CD4-positive, alpha-beta memory T cell (primary cell): Measurements from ENCODE around the gene TSGA10IP. TPM values are rescaled to one million over a fixed set of nuclear protein-coding genes. Genes with fewer than 3 reads are reported as not detected.

ENCODE experiments used
- CTCF ChIA-PET: fragments of 350-600 bp; sonication (Branson Sonifier 250); formaldehyde crosslinking; loops from one replicate; lab custom pipeline; 2021; ENCODE audit warnings: inconsistent platforms; ENCODE audit not compliant: partially characterized antibody; lab: Charles Lee
- POLR2A ChIA-PET: fragments of 350-600 bp; sonication (Branson Sonifier 250); formaldehyde crosslinking; loops from one replicate; lab custom pipeline; 2021; ENCODE audit not compliant: partially characterized antibody; lab: Charles Lee
- DNase-seq, 5 donors: peaks; one replicate each; pipeline versions ENCODE4 v3.0.0 to v3.0.0-alpha.2; 2020 to 2022; ENCODE audit warnings: mixed read lengths in 1 of 5
- H3K27ac ChIP-seq: one replicate; pipeline ENCODE4 v1.7.0; 2013; ENCODE audit warnings: low read depth, low read length
- H3K27me3 ChIP-seq: 2 replicates; pipeline ENCODE4 v1.7.0; 2013; ENCODE audit warnings: mild to moderate bottlenecking, low read length, moderate library complexity; ENCODE audit not compliant: insufficient read depth
- H3K36me3 ChIP-seq: 2 replicates; pipeline ENCODE4 v1.7.0; 2013; ENCODE audit warnings: mild to moderate bottlenecking, low read length, moderate library complexity; ENCODE audit not compliant: insufficient read depth
- H3K4me1 ChIP-seq: 2 replicates; pipeline ENCODE4 v1.7.0; 2013; ENCODE audit warnings: mild to moderate bottlenecking, low read length, moderate library complexity; ENCODE audit not compliant: insufficient read depth
- H3K4me3 ChIP-seq, 2 donors: one replicate each; pipeline ENCODE4 v1.7.0; 2013; ENCODE audit warnings: low read length in 2 of 2, mild to moderate bottlenecking in 1 of 2
- H3K9me3 ChIP-seq, 2 donors: one replicate each; pipeline ENCODE4 v1.7.0; 2013; ENCODE audit warnings: low read length in 2 of 2, control low read depth in 1 of 2; ENCODE audit not compliant: control insufficient read depth in 1 of 2
- H3K27ac Mint-ChIP-seq, 7 donors: one replicate each; pipeline ENCODE4 v1.8.0; 2020 to 2021; ENCODE audit warnings: mixed read lengths in 7 of 7, mild to moderate bottlenecking in 6 of 7, inconsistent platforms in 3 of 7, moderate library complexity in 3 of 7
- H3K27me3 Mint-ChIP-seq, 2 donors: one replicate each; pipeline ENCODE4 v1.8.0; 2020 to 2021; ENCODE audit warnings: mixed read lengths in 2 of 2
- H3K36me3 Mint-ChIP-seq, 2 donors: one replicate each; pipeline ENCODE4 v1.8.0; 2020 to 2021; ENCODE audit warnings: mixed read lengths in 2 of 2, inconsistent platforms in 1 of 2, mild to moderate bottlenecking in 1 of 2
- H3K4me1 Mint-ChIP-seq, 4 donors: one replicate each; pipeline ENCODE4 v1.8.0; 2020 to 2021; ENCODE audit warnings: mixed read lengths in 4 of 4, mild to moderate bottlenecking in 1 of 4
- H3K4me3 Mint-ChIP-seq, 8 donors: one replicate each; pipeline ENCODE4 v1.8.0; 2020 to 2021; ENCODE audit warnings: mixed read lengths in 8 of 8, mild to moderate bottlenecking in 7 of 8, moderate library complexity in 6 of 8, inconsistent platforms in 3 of 8
- H3K9me3 Mint-ChIP-seq, 8 donors: one replicate each; pipeline ENCODE4 v1.8.0; 2020 to 2021; ENCODE audit warnings: mixed read lengths in 8 of 8, mild to moderate bottlenecking in 5 of 8, inconsistent platforms in 3 of 8, moderate library complexity in 1 of 8
- intact Hi-C: fragments of 100-400 bp; cut with micrococcal nuclease; formaldehyde crosslinking; loops from one replicate; pipeline ENCODE4 v1.15.1; 2023
- polyA plus RNA-seq, 2 donors: library from polyadenylated mRNA; unstranded; fragments of 300-500 nt; fragmentation: Illumina TruSeq; gene quantifications; one replicate each; pipeline ENCODE4 v1.2.3, GENCODE V29; 2021
- total RNA-seq, 2 experiments: library from RNA; stranded (reverse); gene quantifications; one replicate each; pipeline ENCODE4 v1.2.3, GENCODE V29; 2021

TSGA10IP gene
- total and polyA plus RNA-seq, 4 experiments from 2014 or later = not detected

DNA sequence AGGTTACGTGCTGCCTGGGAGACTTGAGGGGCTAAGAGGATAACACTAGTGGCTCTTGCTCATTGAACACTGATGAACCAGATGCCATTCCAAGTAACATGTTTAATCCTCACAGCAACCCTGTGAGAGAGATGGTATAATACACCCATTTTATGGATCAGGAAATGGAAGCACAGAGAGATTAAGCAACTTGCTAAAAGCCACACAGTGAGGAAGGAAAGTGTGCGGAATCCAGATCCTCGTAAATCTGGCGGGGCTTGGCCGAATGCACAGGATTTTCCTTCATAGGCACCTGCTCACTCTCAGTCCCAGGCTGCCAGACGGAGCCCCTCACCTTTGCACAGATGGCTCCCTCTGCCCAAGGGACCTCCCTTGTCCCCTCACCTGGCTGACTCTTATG, 37.4 kb upstream of the TSGA10IP start:
- CTCF ChIA-PET = no interaction called here
- intact Hi-C loops = no loop called here
- POLR2A ChIA-PET = interaction anchor here (1.0 to 1.6 kb wide), 2 partner anchors 11 to 74 kb away, joined by 3 to 4 read pairs; partner anchors contain the start of genes C11orf68 and DRAP1

DNA sequence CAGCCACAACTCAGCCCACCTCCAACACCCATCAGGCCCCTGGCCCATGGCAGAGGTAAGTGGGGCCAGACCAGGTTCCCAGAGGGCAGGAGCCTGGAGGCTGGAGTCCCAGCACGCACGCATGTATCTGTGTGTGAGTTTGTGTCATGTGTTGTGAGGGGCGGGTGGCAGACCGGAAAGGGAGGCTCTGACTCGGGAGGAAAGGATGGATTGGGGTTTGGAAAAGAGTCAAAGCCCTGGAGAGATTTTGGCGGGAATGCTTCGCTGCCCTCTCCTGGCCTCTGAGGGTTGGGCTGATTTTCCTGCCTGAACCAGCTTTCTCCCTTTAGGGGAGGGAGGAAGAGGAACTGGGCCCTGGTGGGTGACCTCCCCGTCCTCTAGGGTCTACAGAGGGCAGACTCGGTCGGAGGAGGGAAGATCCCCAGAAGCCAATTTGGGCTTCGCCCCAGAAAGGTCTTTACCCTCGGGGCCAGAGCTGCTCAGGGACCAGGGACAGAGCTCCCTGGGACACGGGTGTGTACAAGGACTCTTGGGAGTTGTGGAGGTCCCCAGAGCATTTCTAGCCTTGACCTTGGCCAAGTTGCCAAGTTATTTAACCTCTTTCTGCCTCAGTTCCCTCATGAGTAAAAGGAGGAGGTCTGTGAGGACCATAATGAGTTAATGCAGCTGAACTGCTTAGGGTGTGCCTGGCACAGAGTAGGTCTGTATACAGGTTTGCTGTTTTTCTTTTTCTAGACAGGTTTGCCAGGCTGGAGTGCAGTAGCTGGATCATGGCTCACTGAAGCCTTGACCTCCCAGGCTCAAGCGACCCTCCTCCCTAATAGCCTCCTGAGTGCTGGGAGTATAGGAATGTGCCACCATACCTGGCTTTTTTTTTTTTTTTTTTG, 33.4 kb upstream of the TSGA10IP start:
- Histone ChIP-seq H3K4me1 (peaks cover 12% of the 10 kb centered on the region), H3K27me3 (no peaks in the 10 kb centered on the region), H3K9me3 (no peaks in the 10 kb centered on the region), H3K27ac (no peak overlapping the region), H3K36me3 (no peaks in the 10 kb centered on the region), H3K4me3 (no peak overlapping the region)
- H3K4me3 Mint-ChIP-seq = no peak overlapping the region
- H3K27me3 Mint-ChIP-seq = peaks cover 3 to 7% of the 10 kb centered on the region in 2 donors
- no peak overlapping the region for H3K27ac Mint-ChIP-seq
- H3K9me3 Mint-ChIP-seq = no peaks in the 10 kb centered on the region
- H3K36me3 Mint-ChIP-seq = peaks cover 0 to 5% of the 10 kb centered on the region in 2 donors
- intact Hi-C loops = no loop called here
- H3K4me1 Mint-ChIP-seq = peaks cover 11 to 30% (median 20%) of the 10 kb centered on the region in 4 donors
- CTCF ChIA-PET = interaction anchor here (1.6 to 3.0 kb wide), 3 partner anchors 21 to 27 kb away, joined by 9 to 13 read pairs (median 11); partner anchors contain the start of genes CCDC85B and FIBP
- POLR2A ChIA-PET = interaction anchor here (1.3 kb wide), 1 partner anchor 22 kb away, joined by 7 read pairs; the partner anchor contains the start of gene CCDC85B
- no peak for DNase-seq

More for the DNA sequence above, 37.4 kb upstream of the TSGA10IP start:
- Mint-ChIP-seq H3K36me3 (no peaks in the 10 kb centered on the region), H3K9me3 (no peaks in the 10 kb centered on the region), H3K4me1 (peaks cover 2 to 6% (median 5%) of the 10 kb centered on the region in 4 donors), H3K27ac (no peak overlapping the region), H3K27me3 (peaks cover 3 to 7% of the 10 kb centered on the region in 2 donors), H3K4me3 (no peak overlapping the region)
- Histone ChIP-seq H3K27me3 (no peaks in the 10 kb centered on the region), H3K9me3 (no peaks in the 10 kb centered on the region), H3K4me1 (no peaks in the 10 kb centered on the region), H3K4me3 (no peak overlapping the region), H3K36me3 (no peaks in the 10 kb centered on the region), H3K27ac (no peak overlapping the region)
- no peak for DNase-seq

DNA sequence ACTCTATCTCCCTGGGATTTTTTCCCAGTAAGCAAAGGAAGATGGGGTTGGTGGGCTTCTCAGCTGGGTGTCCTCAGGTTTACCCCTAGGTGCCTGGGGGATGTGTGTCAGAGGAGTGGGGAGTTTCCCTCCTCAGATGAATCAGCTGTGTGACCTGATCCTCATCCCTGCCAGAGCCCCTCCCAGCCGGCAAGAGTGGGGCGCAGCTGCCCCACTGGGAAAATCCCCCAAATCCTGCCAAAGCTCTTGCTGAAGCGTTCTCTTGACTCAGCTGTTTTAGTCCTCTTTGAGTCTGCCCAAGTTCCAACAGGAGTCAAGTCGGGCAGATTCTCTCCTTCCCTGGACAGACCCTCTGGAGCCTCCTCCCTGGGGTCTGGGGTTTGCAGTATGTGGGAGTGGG, 32.4 kb upstream of the TSGA10IP start:
- ChIA-PET CTCF (interaction anchor here (3.0 kb wide), 2 partner anchors 22 to 28 kb away, joined by 11 to 13 read pairs; partner anchors contain the start of gene CCDC85B), POLR2A (interaction anchor here (1.3 kb wide), 1 partner anchor 23 kb away, joined by 7 read pairs; the partner anchor contains the start of gene CCDC85B)
- DNase-seq = no peak
- Histone ChIP-seq H3K4me1 (peaks cover 21% of the 10 kb centered on the region), H3K27me3 (no peaks in the 10 kb centered on the region), H3K9me3 (no peaks in the 10 kb centered on the region), H3K36me3 (no peaks in the 10 kb centered on the region), H3K4me3 (no peak overlapping the region), H3K27ac (no peak overlapping the region)
- Mint-ChIP-seq H3K4me1 (peaks cover 15 to 39% (median 24%) of the 10 kb centered on the region in 4 donors), H3K9me3 (no peaks in the 10 kb centered on the region), H3K4me3 (no peak overlapping the region), H3K27me3 (peaks cover 3 to 7% of the 10 kb centered on the region in 2 donors), H3K36me3 (peaks cover 0 to 5% of the 10 kb centered on the region in 2 donors), H3K27ac (no peak overlapping the region)
- intact Hi-C loops = no loop called here

DNA sequence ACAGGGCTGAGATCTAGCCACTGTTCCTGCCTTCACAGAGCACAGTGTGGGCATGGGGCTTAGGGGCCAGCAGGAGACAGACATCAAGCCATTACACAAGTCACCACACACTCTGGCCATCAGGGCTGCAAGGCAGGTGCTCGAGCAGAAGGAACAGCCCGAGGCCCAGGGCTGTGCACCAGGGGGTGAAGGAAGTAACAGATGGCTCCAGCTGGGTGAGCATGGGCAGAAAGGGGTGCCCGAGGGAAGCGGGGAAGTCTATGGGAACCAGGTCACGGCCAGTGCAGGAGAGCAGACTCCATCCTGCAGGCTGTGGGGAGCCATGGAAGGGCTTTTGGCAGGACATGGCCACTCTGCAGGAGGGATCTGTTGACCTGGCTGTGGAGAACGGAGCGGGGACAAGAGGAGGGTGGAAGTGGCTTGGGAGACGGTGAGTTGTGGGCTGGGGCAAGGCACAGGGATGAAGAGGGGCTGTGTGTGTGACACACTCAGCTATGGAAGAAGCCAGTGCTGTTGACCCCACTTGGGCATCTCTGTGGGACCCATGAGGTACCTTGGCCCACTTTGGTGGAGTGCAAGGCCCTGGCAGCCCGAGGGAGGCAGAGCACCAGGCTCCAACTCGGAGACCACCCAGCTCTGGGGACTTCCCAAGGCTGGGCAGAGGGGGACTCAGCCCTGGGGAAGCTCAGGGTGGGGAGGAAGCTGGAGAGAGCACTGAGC, 30.0 kb upstream of the TSGA10IP start:
- peaks cover 0 to 17% of the 10 kb centered on the region in 2 donors for H3K36me3 Mint-ChIP-seq
- H3K27me3 Mint-ChIP-seq = no peaks in the 10 kb centered on the region
- Histone ChIP-seq H3K9me3 (no peaks in the 10 kb centered on the region), H3K4me3 (no peak overlapping the region), H3K36me3 (no peaks in the 10 kb centered on the region), H3K27ac (no peak overlapping the region), H3K27me3 (no peaks in the 10 kb centered on the region), H3K4me1 (peaks cover 30% of the 10 kb centered on the region)
- H3K4me3 Mint-ChIP-seq = peak overlapping the region in 1 of 8 donors; percentile 25
- ChIA-PET POLR2A (interaction anchor here (0.6 to 1.6 kb wide), 9 partner anchors 13 to 56 kb away, joined by 3 to 8 read pairs (median 4); partner anchors contain the start of genes CCDC85B, FIBP and FOSL1), CTCF (interaction anchor here (1.3 kb wide), 1 partner anchor 31 kb away, joined by 3 read pairs; no protein-coding TSS in a partner anchor)
- no peak for DNase-seq
- H3K4me1 Mint-ChIP-seq = peaks cover 11 to 45% (median 27%) of the 10 kb centered on the region in 4 donors
- intact Hi-C loops = no loop called here
- H3K9me3 Mint-ChIP-seq = no peaks in the 10 kb centered on the region
- H3K27ac Mint-ChIP-seq = peak overlapping the region in 3 of 7 donors; percentile 32 to 73 (median 40)

DNA sequence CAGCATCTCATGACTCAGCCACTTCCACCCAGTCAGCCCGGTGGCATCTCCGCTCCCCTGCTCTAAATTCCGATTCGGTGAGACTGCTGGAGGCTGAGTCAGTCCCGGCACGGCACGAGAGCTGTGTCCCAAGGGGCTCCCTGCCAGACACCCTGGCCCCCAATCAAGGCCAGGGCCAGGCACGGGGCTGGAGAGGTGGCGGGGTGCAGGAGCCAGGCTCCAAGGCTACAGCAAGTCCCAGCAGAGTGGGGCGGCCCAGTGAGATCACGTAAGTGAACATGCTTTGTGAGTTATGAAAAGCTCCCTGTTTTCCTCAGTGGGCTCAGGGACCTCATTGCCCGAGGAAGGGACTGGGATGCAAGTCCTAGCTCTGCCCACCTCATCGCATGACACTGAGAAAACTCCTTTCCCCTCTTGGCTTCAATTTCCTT, 29.4 kb upstream of the TSGA10IP start:
- H3K9me3 Mint-ChIP-seq = no peaks in the 10 kb centered on the region
- intact Hi-C loops = no loop called here
- Histone ChIP-seq H3K4me1 (peaks cover 35% of the 10 kb centered on the region), H3K27me3 (no peaks in the 10 kb centered on the region), H3K4me3 (no peak overlapping the region), H3K27ac (no peak overlapping the region), H3K36me3 (no peaks in the 10 kb centered on the region), H3K9me3 (no peaks in the 10 kb centered on the region)
- no peak for DNase-seq
- CTCF ChIA-PET = interaction anchor here (1.3 kb wide), 1 partner anchor 31 kb away, joined by 3 read pairs; no protein-coding TSS in a partner anchor
- no peak overlapping the region for H3K4me3 Mint-ChIP-seq
- H3K27ac Mint-ChIP-seq = peak overlapping the region in 1 of 7 donors; percentile 93
- POLR2A ChIA-PET = interaction anchor here (0.8 to 1.6 kb wide), 8 partner anchors 15 to 56 kb away, joined by 3 to 8 read pairs (median 4); partner anchors contain the start of genes CCDC85B, FIBP and FOSL1
- no peaks in the 10 kb centered on the region for H3K27me3 Mint-ChIP-seq
- H3K4me1 Mint-ChIP-seq = peaks cover 13 to 50% (median 28%) of the 10 kb centered on the region in 4 donors
- peaks cover 0 to 17% of the 10 kb centered on the region in 2 donors for H3K36me3 Mint-ChIP-seq

DNA sequence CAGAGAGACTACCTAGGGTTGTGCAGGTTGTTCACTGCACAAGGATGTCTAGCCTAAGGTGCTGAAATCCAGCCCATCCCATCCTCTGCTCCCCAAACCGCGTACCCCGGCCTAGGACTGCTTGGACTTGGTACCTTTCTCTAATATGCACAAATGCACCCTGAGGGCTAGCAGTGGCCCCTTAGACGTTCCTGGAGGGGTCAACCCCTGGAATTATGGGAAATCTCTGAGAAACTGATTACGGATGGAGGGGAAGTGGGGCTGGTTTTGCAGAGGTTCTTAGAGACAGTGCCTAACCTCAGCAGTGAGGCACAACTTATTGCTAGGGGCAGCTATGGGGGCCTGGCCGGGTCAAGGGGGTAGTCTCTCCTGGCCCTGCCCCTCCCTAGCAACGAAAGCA, 28.9 kb upstream of the TSGA10IP start:
- peaks cover 39% of the 10 kb centered on the region for H3K4me1 ChIP-seq

More for the DNA sequence above, 28.9 kb upstream of the TSGA10IP start:
- H3K9me3 ChIP-seq = no peaks in the 10 kb centered on the region
- Mint-ChIP-seq H3K9me3 (no peaks in the 10 kb centered on the region), H3K4me3 (peak overlapping the region in 6 of 8 donors; percentile 42 to 90 (median 84)), H3K27ac (peak overlapping the region in 5 of 7 donors; percentile 15 to 93 (median 75)), H3K27me3 (no peaks in the 10 kb centered on the region), H3K36me3 (peaks cover 0 to 17% of the 10 kb centered on the region in 2 donors), H3K4me1 (peaks cover 14 to 51% (median 28%) of the 10 kb centered on the region in 4 donors)
- ChIA-PET POLR2A (interaction anchor here (0.8 to 1.6 kb wide), 6 partner anchors 16 to 57 kb away, joined by 3 to 6 read pairs (median 4); partner anchors contain the start of genes CCDC85B, FIBP and FOSL1), CTCF (no interaction called here)
- H3K27me3 ChIP-seq = no peaks in the 10 kb centered on the region
- H3K36me3 ChIP-seq = no peaks in the 10 kb centered on the region
- H3K4me3 ChIP-seq = no peak overlapping the region
- no peak overlapping the region for H3K27ac ChIP-seq
- intact Hi-C loops = no loop called here
- no peak for DNase-seq
